ENCODE data around the gene SYT11.

Gene SYT11, protein sequence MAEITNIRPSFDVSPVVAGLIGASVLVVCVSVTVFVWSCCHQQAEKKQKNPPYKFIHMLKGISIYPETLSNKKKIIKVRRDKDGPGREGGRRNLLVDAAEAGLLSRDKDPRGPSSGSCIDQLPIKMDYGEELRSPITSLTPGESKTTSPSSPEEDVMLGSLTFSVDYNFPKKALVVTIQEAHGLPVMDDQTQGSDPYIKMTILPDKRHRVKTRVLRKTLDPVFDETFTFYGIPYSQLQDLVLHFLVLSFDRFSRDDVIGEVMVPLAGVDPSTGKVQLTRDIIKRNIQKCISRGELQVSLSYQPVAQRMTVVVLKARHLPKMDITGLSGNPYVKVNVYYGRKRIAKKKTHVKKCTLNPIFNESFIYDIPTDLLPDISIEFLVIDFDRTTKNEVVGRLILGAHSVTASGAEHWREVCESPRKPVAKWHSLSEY

DNA sequence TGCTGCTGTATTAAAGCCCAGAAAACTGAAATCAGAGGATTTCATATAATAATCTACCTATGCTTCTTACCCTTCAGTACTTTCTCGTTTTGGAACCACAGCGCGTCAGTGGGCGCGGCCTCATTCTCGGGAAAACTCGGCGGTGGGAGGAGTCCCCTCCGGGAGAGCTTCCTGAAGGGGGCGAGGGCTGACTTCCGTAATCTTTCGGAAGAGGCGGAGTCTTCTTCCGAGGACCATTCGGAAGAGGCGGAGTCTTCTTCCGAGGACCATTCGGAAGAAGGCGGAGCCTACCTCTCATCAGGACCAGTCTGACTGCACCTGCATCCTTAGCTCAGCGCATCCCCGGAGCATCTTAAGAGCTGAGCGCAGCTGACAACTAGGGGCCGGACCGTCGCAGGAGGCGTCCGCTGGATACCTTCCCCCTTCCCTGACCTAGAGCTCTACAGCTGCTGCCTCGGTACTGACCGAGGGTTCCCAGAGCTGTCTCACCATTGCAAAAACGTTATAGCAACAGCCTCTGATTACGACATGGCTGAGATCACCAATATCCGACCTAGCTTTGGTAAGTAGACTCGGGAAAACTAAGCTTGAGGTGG is at the start of gene SYT11:
Gene SYT11, plus strand, starts transcription at position 334 of the 596 bp plus-strand sequence. Its CDS starts 195 bp downstream, at position 529.
- Histone ChIP-seq H3K9me3 (ENCODE audit: control insufficient read depth, insufficient read depth, low read depth, low read length) (no peaks in the 10 kb centered on the region), H3K27ac (ENCODE audit: extremely low read depth, low read depth, low read length) (peak within 1 kb of the TSS; percentile 27; the same call in 1 of the 2 replicates), H3K4me1 (ENCODE audit: control insufficient read depth, insufficient read depth, low read length) (peaks cover 3% of the 10 kb centered on the region; the same call in 1 of the 2 replicates), H3K4me3 (ENCODE audit: low read depth, low read length) (peak within 1 kb of the TSS; percentile 52), H3K36me3 (ENCODE audit: control insufficient read depth in 2 of 2, insufficient read depth in 1 of 2, low read length in 2 of 2) (peaks cover 8 to 12% of the 10 kb centered on the region in 2 experiments; a peak in 2 of 3 replicates)
- POLR2A ChIA-PET, result interaction anchor here (1.1 to 1.6 kb wide), 4 partner anchors 10 to 118 kb away, joined by 3 to 6 read pairs (median 4); no protein-coding TSS in a partner anchor
- CTCF ChIA-PET, result interaction anchor here (0.5 kb wide), 1 partner anchor 1429 kb away, joined by 3 read pairs; no protein-coding TSS in a partner anchor
- TF ChIP-seq ZNF341 (tag by site-specific recombination; IDR thresholded peaks at IDR 0.05; ENCODE audit: low read depth) (peak; percentile 79), ZNF140 (tag by site-specific recombination; IDR thresholded peaks at IDR 0.05) (no peak), KLF9 (tag by site-specific recombination; IDR thresholded peaks at IDR 0.05; ENCODE audit: low read depth) (peak; percentile 40; the same call in 1 of the 2 replicates), ZNF600 (tag by site-specific recombination; IDR thresholded peaks at IDR 0.05) (0 out of 2 replicates have a peak, but pooled peaks have one; percentile 4), ZNF112 (tag by site-specific recombination; IDR thresholded peaks at IDR 0.05) (no peak), ZBTB1 (tag by site-specific recombination; IDR thresholded peaks at IDR 0.05) (no peak), TCF7L2 (IDR thresholded peaks at IDR 0.05; ENCODE audit: borderline replicate concordance, low read depth, low read length) (no peak), GLIS2 (tag by site-specific recombination; IDR thresholded peaks at IDR 0.05) (no peak), ZNF768 (tag by site-specific recombination; IDR thresholded peaks at IDR 0.05) (no peak), IKZF3 (tag by site-specific recombination; IDR thresholded peaks at IDR 0.05) (peak; percentile 66; the same call in 1 of the 2 replicates), ZNF394 (tag by site-specific recombination; IDR thresholded peaks at IDR 0.05; ENCODE audit: borderline replicate concordance) (no peak), SP2 (tag by site-specific recombination; IDR thresholded peaks at IDR 0.05) (peak; percentile 86), ZXDB (tag by site-specific recombination; IDR thresholded peaks at IDR 0.05) (no peak), ZNF391 (tag by site-specific recombination; IDR thresholded peaks at IDR 0.05; ENCODE audit: borderline replicate concordance, low read depth) (no peak), ZNF10 (tag by site-specific recombination; IDR thresholded peaks at IDR 0.05) (peak; percentile 13; the same call in 1 of the 2 replicates), ZNF510 (tag by site-specific recombination; IDR thresholded peaks at IDR 0.05; ENCODE audit: insufficient replicate concordance) (no peak), ZBTB21 (tag by site-specific recombination; IDR thresholded peaks at IDR 0.05) (0 out of 2 replicates have a peak, but pooled peaks have one; percentile 10), HOXD13 (CRISPR knock-in tag; IDR thresholded peaks at IDR 0.05; ENCODE audit: borderline replicate concordance) (no peak), TRIM28 (IDR thresholded peaks at IDR 0.05; ENCODE audit: borderline replicate concordance, low read length) (no peak)
- TF ChIP-seq, protein P1, sequence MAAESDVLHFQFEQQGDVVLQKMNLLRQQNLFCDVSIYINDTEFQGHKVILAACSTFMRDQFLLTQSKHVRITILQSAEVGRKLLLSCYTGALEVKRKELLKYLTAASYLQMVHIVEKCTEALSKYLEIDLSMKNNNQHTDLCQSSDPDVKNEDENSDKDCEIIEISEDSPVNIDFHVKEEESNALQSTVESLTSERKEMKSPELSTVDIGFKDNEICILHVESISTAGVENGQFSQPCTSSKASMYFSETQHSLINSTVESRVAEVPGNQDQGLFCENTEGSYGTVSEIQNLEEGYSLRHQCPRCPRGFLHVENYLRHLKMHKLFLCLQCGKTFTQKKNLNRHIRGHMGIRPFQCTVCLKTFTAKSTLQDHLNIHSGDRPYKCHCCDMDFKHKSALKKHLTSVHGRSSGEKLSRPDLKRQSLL (tag by site-specific recombination; IDR thresholded peaks at IDR 0.05), result no peak
- TF ChIP-seq, protein P2, sequence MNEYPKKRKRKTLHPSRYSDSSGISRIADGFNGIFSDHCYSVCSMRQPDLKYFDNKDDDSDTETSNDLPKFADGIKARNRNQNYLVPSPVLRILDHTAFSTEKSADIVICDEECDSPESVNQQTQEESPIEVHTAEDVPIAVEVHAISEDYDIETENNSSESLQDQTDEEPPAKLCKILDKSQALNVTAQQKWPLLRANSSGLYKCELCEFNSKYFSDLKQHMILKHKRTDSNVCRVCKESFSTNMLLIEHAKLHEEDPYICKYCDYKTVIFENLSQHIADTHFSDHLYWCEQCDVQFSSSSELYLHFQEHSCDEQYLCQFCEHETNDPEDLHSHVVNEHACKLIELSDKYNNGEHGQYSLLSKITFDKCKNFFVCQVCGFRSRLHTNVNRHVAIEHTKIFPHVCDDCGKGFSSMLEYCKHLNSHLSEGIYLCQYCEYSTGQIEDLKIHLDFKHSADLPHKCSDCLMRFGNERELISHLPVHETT (tag by site-specific recombination; IDR thresholded peaks at IDR 0.05), result no peak
- TF ChIP-seq, protein P3, sequence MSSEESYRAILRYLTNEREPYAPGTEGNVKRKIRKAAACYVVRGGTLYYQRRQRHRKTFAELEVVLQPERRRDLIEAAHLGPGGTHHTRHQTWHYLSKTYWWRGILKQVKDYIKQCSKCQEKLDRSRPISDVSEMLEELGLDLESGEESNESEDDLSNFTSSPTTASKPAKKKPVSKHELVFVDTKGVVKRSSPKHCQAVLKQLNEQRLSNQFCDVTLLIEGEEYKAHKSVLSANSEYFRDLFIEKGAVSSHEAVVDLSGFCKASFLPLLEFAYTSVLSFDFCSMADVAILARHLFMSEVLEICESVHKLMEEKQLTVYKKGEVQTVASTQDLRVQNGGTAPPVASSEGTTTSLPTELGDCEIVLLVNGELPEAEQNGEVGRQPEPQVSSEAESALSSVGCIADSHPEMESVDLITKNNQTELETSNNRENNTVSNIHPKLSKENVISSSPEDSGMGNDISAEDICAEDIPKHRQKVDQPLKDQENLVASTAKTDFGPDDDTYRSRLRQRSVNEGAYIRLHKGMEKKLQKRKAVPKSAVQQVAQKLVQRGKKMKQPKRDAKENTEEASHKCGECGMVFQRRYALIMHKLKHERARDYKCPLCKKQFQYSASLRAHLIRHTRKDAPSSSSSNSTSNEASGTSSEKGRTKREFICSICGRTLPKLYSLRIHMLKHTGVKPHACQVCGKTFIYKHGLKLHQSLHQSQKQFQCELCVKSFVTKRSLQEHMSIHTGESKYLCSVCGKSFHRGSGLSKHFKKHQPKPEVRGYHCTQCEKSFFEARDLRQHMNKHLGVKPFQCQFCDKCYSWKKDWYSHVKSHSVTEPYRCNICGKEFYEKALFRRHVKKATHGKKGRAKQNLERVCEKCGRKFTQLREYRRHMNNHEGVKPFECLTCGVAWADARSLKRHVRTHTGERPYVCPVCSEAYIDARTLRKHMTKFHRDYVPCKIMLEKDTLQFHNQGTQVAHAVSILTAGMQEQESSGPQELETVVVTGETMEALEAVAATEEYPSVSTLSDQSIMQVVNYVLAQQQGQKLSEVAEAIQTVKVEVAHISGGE (tag by site-specific recombination; conservative IDR thresholded peaks at IDR 0.05; ENCODE audit: low read depth), result no peak
- TF ChIP-seq, protein P4, sequence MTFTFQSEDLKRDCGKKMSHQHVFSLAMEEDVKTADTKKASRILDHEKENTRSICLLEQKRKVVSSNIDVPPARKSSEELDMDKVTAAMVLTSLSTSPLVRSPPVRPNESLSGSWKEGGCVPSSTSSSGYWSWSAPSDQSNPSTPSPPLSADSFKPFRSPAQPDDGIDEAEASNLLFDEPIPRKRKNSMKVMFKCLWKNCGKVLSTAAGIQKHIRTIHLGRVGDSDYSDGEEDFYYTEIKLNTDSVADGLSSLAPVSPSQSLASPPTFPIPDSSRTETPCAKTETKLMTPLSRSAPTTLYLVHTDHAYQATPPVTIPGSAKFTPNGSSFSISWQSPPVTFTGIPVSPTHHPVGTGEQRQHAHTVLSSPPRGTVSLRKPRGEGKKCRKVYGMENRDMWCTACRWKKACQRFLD (tag by site-specific recombination; IDR thresholded peaks at IDR 0.05), result no peak
- TF ChIP-seq, protein P5, sequence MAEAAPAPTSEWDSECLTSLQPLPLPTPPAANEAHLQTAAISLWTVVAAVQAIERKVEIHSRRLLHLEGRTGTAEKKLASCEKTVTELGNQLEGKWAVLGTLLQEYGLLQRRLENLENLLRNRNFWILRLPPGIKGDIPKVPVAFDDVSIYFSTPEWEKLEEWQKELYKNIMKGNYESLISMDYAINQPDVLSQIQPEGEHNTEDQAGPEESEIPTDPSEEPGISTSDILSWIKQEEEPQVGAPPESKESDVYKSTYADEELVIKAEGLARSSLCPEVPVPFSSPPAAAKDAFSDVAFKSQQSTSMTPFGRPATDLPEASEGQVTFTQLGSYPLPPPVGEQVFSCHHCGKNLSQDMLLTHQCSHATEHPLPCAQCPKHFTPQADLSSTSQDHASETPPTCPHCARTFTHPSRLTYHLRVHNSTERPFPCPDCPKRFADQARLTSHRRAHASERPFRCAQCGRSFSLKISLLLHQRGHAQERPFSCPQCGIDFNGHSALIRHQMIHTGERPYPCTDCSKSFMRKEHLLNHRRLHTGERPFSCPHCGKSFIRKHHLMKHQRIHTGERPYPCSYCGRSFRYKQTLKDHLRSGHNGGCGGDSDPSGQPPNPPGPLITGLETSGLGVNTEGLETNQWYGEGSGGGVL (tag by site-specific recombination; IDR thresholded peaks at IDR 0.05), result no peak
- TF ChIP-seq, protein P6, sequence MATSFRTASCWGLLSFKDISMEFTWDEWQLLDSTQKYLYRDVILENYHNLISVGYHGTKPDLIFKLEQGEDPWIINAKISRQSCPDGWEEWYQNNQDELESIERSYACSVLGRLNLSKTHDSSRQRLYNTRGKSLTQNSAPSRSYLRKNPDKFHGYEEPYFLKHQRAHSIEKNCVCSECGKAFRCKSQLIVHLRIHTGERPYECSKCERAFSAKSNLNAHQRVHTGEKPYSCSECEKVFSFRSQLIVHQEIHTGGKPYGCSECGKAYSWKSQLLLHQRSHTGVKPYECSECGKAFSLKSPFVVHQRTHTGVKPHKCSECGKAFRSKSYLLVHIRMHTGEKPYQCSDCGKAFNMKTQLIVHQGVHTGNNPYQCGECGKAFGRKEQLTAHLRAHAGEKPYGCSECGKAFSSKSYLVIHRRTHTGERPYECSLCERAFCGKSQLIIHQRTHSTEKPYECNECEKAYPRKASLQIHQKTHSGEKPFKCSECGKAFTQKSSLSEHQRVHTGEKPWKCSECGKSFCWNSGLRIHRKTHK (tag by site-specific recombination; IDR thresholded peaks at IDR 0.05), result no peak

Measured in HEK293 (cell line).